GM12875 (cell line): ENCODE measurements around the gene TEX48.

Experiments used
- H3K4me3 ChIP-seq: one replicate; pipeline ENCODE4 v1.5.1; 2011; ENCODE audit warnings: low read depth, low read length, control low read depth
- CTCF ChIP-seq: IDR thresholded peaks from 2 replicates; pipeline ENCODE4 v1.5.1; 2011; ENCODE audit warnings: low read depth, mild to moderate bottlenecking, control low read depth, inconsistent platforms, low read length, moderate library complexity, borderline replicate concordance; ENCODE audit not compliant: insufficient read depth

TEX48 gene

DNA sequence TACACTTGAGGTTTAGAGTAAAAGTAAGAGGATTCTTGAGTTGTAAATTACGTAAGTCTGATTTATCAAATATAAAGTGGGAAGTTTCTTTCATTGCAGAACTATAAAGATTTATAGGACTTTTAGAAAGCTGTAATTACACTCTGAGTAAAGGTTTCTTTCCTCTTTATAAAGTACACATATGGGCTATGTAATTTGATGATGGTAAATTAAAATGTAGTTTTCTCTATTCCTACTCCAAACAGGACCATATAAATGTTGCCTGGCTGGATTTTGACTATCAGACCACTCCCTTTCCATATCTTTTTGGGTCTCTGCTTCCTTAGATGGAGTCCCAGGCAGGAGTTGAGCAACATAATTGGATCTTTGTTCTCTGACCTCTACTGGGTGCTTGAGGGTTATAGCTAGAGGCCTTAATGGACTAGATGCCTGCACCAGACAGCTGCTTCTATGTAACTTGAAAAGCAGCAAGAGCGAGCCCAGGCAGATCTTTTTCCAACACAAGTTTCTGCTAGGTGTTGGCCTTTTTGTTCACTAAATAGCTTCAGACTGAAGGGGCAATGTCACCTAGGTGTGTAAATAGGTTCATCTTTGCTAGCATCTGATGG, 11.4 kb upstream of the TEX48 start:
- no peak for TF ChIP-seq CTCF
- no peak overlapping the region for H3K4me3 ChIP-seq

DNA sequence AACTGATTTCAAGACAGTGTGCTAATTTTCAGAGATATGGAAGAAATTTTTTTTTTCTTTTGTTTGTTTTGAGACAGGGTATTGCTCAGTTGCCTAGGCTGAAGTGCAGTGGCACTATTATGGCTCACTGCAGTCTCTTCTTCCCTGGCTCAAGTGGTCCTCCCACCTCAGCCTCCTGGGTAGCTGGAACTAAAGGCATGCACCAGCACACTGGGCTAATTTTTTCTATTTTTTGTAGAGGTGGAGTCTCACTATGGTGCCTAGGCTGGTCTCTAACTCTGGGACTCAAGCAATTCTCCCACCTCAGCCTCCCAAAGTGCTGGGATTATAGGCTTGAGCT, 9.9 kb upstream of the TEX48 start:
- H3K4me3 ChIP-seq = no peak overlapping the region
- TF ChIP-seq CTCF = no peak

GRCh38 chr9:114691046-114691955, 9.3 kb upstream of the TEX48 start:
- H3K4me3 ChIP-seq = no peak overlapping the region
- TF ChIP-seq CTCF = no peak

GRCh38 chr9:114690308-114690707, 8.3 kb upstream of the TEX48 start:
- TF ChIP-seq CTCF = no peak
- no peak overlapping the region for H3K4me3 ChIP-seq

DNA sequence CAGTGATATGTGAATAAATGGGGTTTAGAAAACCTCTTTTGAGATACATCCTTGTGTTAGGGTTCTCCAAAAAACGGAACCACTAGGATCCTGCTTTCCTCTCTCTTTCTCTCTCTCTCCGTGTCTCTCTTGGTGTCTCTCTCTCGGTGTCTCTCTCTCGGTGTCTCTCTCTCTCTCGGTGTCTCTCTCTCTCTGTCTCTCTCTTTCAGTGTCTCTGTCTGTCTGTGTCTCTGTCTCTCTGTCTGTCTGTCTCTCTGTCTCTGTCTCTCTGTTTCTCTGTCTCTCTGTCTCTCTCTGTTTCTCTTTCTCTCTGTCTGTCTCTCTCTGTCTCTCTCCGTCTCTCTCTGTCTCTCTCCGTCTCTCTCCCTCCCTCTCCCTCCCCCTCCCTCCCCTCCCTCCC, 7.8 kb upstream of the TEX48 start:
- no peak for TF ChIP-seq CTCF
- H3K4me3 ChIP-seq = no peak overlapping the region

GRCh38 chr9:114688909-114689610, 7.1 kb upstream of the TEX48 start:
- no peak for TF ChIP-seq CTCF
- H3K4me3 ChIP-seq = no peak overlapping the region
